Urinary bladder (tissue), 4 donors: ENCODE measurements around the gene KLHDC4. TPM values are rescaled to one million over a fixed set of nuclear protein-coding genes. Genes with fewer than 3 reads are reported as not detected.

ENCODE experiments used
- DNase-seq: peaks from one replicate; pipeline ENCODE4 v3.0.0-alpha.2; 2015; ENCODE audit errors: extremely low spot score
- H3K27ac ChIP-seq: one replicate; pipeline ENCODE4 v1.5.1; 2013; ENCODE audit warnings: low read depth, mild to moderate bottlenecking, moderate library complexity
- H3K36me3 ChIP-seq: one replicate; pipeline ENCODE4 v1.6.1; 2013; ENCODE audit warnings: mild to moderate bottlenecking, moderate library complexity; ENCODE audit not compliant: insufficient read depth
- H3K4me1 ChIP-seq: one replicate; pipeline ENCODE4 v1.6.1; 2013; ENCODE audit warnings: mild to moderate bottlenecking, moderate library complexity; ENCODE audit not compliant: insufficient read depth
- H3K4me3 ChIP-seq: one replicate; pipeline ENCODE4 v1.5.1; 2013; ENCODE audit warnings: low read depth, low read length
- WGBS: extraction: QIAGEN DNeasy Blood & Tissue Kit; methylation state at CpG from one replicate; pipeline ENCODE4 v1.1.7; 2013; 5-methylcytosine and 5-hydroxymethylcytosine counted together
- polyA plus RNA-seq: library from polyadenylated mRNA; stranded (reverse); fragments of 200-250 nt; gene quantifications from one replicate; pipeline ENCODE4 v1.2.3, GENCODE V29; 2013
- total RNA-seq: library from RNA; depleted of rRNA; stranded (reverse); fragments of >200 nt; gene quantifications from one replicate; pipeline ENCODE4 v1.2.3, GENCODE V29; 2014
- donor health status: healthy with polysubstance abuse.
- donor health status: healthy.

The KLHDC4 gene
- total and polyA plus RNA-seq, 2 donors, result 21.5 to 23.1 TPM

- WGBS, result 71% methylated on average over 11 of the region's 11 CpGs
- DNase-seq, result no peak
These were observed 101.0 kb downstream of the KLHDC4 start for GRCh38 chr16:87664792-87665191.

DNA sequence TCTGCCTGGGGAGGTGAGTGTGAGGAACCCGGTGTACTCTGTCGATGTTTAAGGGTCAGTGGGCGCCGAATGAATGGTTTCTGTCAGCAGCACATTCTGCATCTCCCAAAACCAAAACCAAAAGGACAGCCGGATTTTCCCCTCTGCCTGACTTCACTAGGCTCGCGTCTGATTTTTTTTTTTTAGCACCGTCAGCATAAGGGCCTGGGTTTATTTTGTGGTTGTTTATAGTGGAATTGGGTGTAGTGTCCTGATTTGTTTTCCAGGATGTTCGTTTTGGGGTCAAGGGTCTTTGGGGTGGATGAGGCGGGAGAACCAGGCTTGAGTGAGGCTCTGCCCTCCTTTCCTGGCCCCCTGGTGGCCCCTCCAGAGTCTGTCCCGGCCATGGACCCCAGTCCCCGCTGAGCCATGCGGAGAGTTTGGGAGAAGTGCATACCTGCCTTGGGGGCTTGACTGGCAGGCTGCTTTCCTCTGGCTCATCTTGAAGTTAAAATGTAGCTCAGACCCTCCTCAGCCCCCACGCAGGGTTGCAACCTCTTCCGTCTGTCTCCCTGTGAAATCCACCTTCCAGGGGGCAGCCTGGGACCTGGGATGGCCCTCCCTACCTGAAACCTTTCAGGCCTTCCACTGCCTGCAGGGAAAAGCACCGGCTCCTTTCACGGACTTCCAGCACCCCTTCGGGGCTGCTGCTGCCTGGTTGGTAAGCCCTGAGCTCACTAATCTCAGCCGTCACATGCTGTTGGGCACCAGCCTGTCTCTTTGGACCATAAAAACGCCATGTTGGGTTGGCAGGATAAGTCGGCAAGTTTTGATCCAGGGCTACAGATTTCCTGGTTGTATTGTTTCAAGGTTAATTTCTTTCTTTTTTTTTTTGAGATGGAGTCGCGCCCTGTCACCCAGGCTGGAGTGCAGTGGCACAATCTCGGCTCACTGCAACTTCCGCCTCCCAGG, 103.3 kb downstream of the KLHDC4 start:
- DNase-seq, result no peak
- Histone ChIP-seq H3K36me3 (no peaks in the 10 kb centered on the region), H3K27ac (no peak overlapping the region), H3K4me1 (no peaks in the 10 kb centered on the region), H3K4me3 (no peak overlapping the region)
- WGBS, result 75% methylated on average over 25 of the region's 25 CpGs

More at GRCh38 chr16:87664792-87665191, 101.0 kb downstream of the KLHDC4 start:
- no peaks in the 10 kb centered on the region for H3K36me3 ChIP-seq
- H3K4me3 ChIP-seq, result no peak overlapping the region
- H3K4me1 ChIP-seq, result no peaks in the 10 kb centered on the region
- no peak overlapping the region for H3K27ac ChIP-seq

GRCh38 chr16:87661561-87661960, 104.2 kb downstream of the KLHDC4 start:
- WGBS, result 9% methylated on average over 16 of the region's 16 CpGs
- no peak for DNase-seq
- H3K36me3 ChIP-seq, result no peaks in the 10 kb centered on the region
- H3K4me3 ChIP-seq, result no peak overlapping the region
- no peaks in the 10 kb centered on the region for H3K4me1 ChIP-seq
- no peak overlapping the region for H3K27ac ChIP-seq

DNA sequence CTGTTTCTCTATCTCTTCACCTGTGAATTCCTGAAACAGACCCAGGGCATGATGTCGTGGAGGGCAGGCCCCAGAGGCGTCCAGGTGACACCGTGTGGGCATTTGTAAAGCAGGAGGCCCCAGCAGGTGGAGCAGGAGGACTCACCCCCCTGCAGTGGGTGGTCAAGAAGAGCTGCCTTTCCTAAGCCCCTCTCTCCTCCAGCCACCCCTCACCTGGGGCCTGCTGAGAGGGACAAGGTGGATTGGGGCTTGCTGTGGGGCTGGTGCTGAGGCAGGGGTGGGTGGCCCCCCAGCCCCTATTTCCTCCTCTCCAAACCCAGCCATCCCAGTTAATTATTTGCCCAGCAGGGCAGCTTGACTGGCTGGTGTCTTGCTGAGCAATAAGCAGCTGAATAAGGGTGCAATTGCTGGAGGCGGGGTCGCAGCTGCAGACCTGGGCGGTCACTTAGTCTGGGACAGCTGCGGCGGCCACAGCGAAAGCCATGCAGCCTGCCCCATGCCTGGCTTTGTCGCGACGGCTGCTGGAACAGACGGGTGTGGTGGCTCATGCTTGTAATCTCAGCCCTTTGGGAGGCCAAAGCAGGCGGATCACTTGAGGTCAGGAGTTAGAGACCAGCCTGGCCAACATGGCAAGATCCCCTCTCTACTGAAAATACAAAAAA, 107.1 kb downstream of the KLHDC4 start:
- no peak for DNase-seq
- WGBS, result 34% methylated on average over 14 of the region's 14 CpGs

More for the DNA sequence above, 107.1 kb downstream of the KLHDC4 start:
- H3K4me3 ChIP-seq, result no peak overlapping the region
- no peaks in the 10 kb centered on the region for H3K4me1 ChIP-seq
- no peaks in the 10 kb centered on the region for H3K36me3 ChIP-seq
- no peak overlapping the region for H3K27ac ChIP-seq

Other genes with a start within 250 kb of the KLHDC4 start
- 0.95 TPM for gene JPH3, start 163.5 kb downstream of the KLHDC4 start, total RNA-seq
- gene JPH3, start 163.5 kb downstream of the KLHDC4 start, polyA plus RNA-seq, result 0.53 TPM
- gene SLC7A5, start 103.5 kb upstream of the KLHDC4 start, total RNA-seq, result 3.2 TPM
- 27.3 TPM for gene SLC7A5, start 103.5 kb upstream of the KLHDC4 start, polyA plus RNA-seq
- not detected for gene CA5A, start 170.5 kb upstream of the KLHDC4 start, total RNA-seq
- gene CA5A, start 170.5 kb upstream of the KLHDC4 start, polyA plus RNA-seq, result not detected
- gene BANP, start 185.4 kb upstream of the KLHDC4 start, total RNA-seq, result 36.6 TPM
- gene BANP, start 185.4 kb upstream of the KLHDC4 start, polyA plus RNA-seq, result 13.8 TPM